Endothelial cell of umbilical vein (primary cell): Measurements from ENCODE around the gene AQP12A. TPM values are rescaled to one million over a fixed set of nuclear protein-coding genes. Genes with fewer than 3 reads are reported as not detected.

Source experiments
- BruUV-seq: library from RNA; stranded (reverse); fragments of 400-500 nt; replicated peaks from 2 replicates; lab custom pipeline; 2021; lab: Mats Ljungman, UMichigan
- CTCF ChIA-PET: fragments of 300-600, 350-600 bp; sonication (Branson Sonifier 250); formaldehyde crosslinking; loops from one replicate; lab custom pipeline; 2021; ENCODE audit warnings: antibody characterized with exemption, inconsistent platforms; lab: Charles Lee
- POLR2A ChIA-PET: fragments of 300-600, 350-600 bp; sonication (Branson Sonifier 250); formaldehyde crosslinking; loops from one replicate; lab custom pipeline; 2021; ENCODE audit warnings: antibody characterized with exemption, inconsistent platforms; lab: Charles Lee
- DNase-seq: peaks from one replicate; pipeline ENCODE4 v3.0.0-alpha.2; 2011; ENCODE audit warnings: low read depth, low spot score
- FAIRE-seq: peaks from 2 replicates; lab custom pipeline; 2011; peaks lifted over from hg19 to GRCh38; lab: Jason Lieb, UNC
- H2AFZ ChIP-seq: 2 replicates; pipeline ENCODE4 v1.6.0; 2012; ENCODE audit warnings: low read depth, low read length, control low read depth, inconsistent platforms
- H3K27ac ChIP-seq: 2 replicates; pipeline ENCODE4 v1.5.1; 2011; ENCODE audit warnings: low read depth, mild to moderate bottlenecking, control low read depth, low read length, moderate library complexity; ENCODE audit not compliant: insufficient read depth
- H3K27me3 ChIP-seq, 2 experiments: 2 replicates each; pipeline versions ENCODE4 v1.6.0 to v1.6.1; 2011; ENCODE audit warnings: low read length in 2 of 2, mixed read lengths in 1 of 2; ENCODE audit not compliant: control insufficient read depth in 2 of 2, insufficient read depth in 2 of 2
- H3K36me3 ChIP-seq, 2 experiments: 2 replicates in 1 of 2; 3 replicates in 1 of 2; pipeline ENCODE4 v1.5.1; 2011; ENCODE audit warnings: low read length in 2 of 2, mild to moderate bottlenecking in 1 of 2, moderate library complexity in 1 of 2; ENCODE audit not compliant: control insufficient read depth in 2 of 2, insufficient read depth in 2 of 2; ENCODE audit errors: extremely low read depth in 1 of 2
- H3K4me1 ChIP-seq: 3 replicates; pipeline ENCODE4 v1.5.1; 2011; ENCODE audit warnings: mild to moderate bottlenecking, low read length; ENCODE audit not compliant: control insufficient read depth, insufficient read depth; ENCODE audit errors: extremely low read depth
- H3K4me2 ChIP-seq: 2 replicates; pipeline ENCODE4 v1.6.1; 2011; ENCODE audit warnings: low read length, control low read depth, mixed read lengths; ENCODE audit not compliant: insufficient read depth
- H3K4me3 ChIP-seq, 3 experiments: fragments of 200-600 bp in 1 of 3; sonication (generic), shearing (Covaris generic) in 1 of 3; replicated peaks in 1 of 3; 2 replicates each; pipeline ENCODE4 v1.5.1; 2011 to 2016; ENCODE audit warnings: control low read depth in 3 of 3, low read length in 3 of 3, mild to moderate bottlenecking in 2 of 3, inconsistent platforms in 1 of 3, low read depth in 1 of 3, moderate library complexity in 1 of 3; ENCODE audit not compliant: insufficient read depth in 1 of 3
- H3K79me2 ChIP-seq: 2 replicates; pipeline ENCODE4 v1.6.0; 2012; ENCODE audit warnings: low read length, inconsistent platforms; ENCODE audit not compliant: control insufficient read depth, insufficient read depth
- H3K9ac ChIP-seq: replicated peaks from 2 replicates; pipeline ENCODE3; 2011; ENCODE audit warnings: low read length, control low read depth; ENCODE audit not compliant: insufficient read depth; ENCODE audit errors: extremely low read depth
- H3K9me1 ChIP-seq: replicated peaks from 3 replicates; pipeline ENCODE4 v1.6.0; 2011; ENCODE audit warnings: mild to moderate bottlenecking, low read length; ENCODE audit not compliant: control insufficient read depth, insufficient read depth; ENCODE audit errors: extremely low read depth
- H3K9me3 ChIP-seq: replicated peaks from 2 replicates; pipeline ENCODE4 v1.5.1; 2012; ENCODE audit warnings: low read length, inconsistent platforms; ENCODE audit not compliant: control insufficient read depth, insufficient read depth
- H4K20me1 ChIP-seq: replicated peaks from 2 replicates; pipeline ENCODE3; 2011; ENCODE audit warnings: mild to moderate bottlenecking, low read length; ENCODE audit not compliant: control insufficient read depth, insufficient read depth; ENCODE audit errors: extremely low read depth
- CTCF ChIP-seq, 2 donors: IDR thresholded peaks; 1 replicate in 1 of 2; 2 replicates in 1 of 2; pipeline ENCODE4 v1.5.1; 2011; ENCODE audit warnings: low read length in 2 of 2, mild to moderate bottlenecking in 2 of 2, moderate library complexity in 2 of 2, control low read depth in 1 of 2, inconsistent platforms in 1 of 2, low read depth in 1 of 2; ENCODE audit not compliant: insufficient read depth in 1 of 2; ENCODE audit errors: extremely low read depth in 1 of 2
- EZH2 ChIP-seq: IDR thresholded peaks from 2 replicates; pipeline ENCODE4 v1.6.1; 2012; ENCODE audit warnings: borderline replicate concordance, low read depth, mild to moderate bottlenecking, moderate library complexity, low read length, inconsistent platforms; ENCODE audit not compliant: severe bottlenecking
- FOS ChIP-seq: IDR thresholded peaks from 2 replicates; pipeline ENCODE4 v1.6.1; 2011; ENCODE audit warnings: mild to moderate bottlenecking, low read length, moderate library complexity, borderline replicate concordance; ENCODE audit not compliant: insufficient read depth
- GATA2 ChIP-seq: IDR thresholded peaks from 2 replicates; pipeline ENCODE4 v1.7.0; 2011; ENCODE audit warnings: low read depth, mild to moderate bottlenecking, moderate library complexity, mixed read lengths, low read length; ENCODE audit not compliant: insufficient read length, insufficient read depth
- JUN ChIP-seq: IDR thresholded peaks from 2 replicates; pipeline ENCODE4 v1.6.1; 2011; ENCODE audit warnings: borderline replicate concordance, low read depth; ENCODE audit not compliant: insufficient read length, insufficient read depth
- MAX ChIP-seq: IDR thresholded peaks from 2 replicates; pipeline ENCODE4 v1.6.1; 2011; ENCODE audit not compliant: insufficient read depth, insufficient read length
- MYC ChIP-seq: IDR thresholded peaks from one replicate; pipeline ENCODE4 v1.6.1; 2011; ENCODE audit warnings: mild to moderate bottlenecking, low read depth, low read length
- POLR2A ChIP-seq: IDR thresholded peaks from 2 replicates; pipeline ENCODE4 v1.6.1; 2012; ENCODE audit warnings: low read depth, mild to moderate bottlenecking, control low read depth, low read length
- POLR2AphosphoS5 ChIP-seq: IDR thresholded peaks from 2 replicates; pipeline ENCODE4 v1.6.1; 2012; ENCODE audit warnings: low read depth, mild to moderate bottlenecking, control low read depth, low read length, moderate library complexity; ENCODE audit not compliant: insufficient read depth
- dilution Hi-C: fragments of 300-500 bp; cut with MboI; formaldehyde crosslinking; loops from one replicate; pipeline ENCODE4 v1.15.0; 2019; ENCODE audit warnings: low sequenced_read_pairs; ENCODE audit not compliant: extremely low pct_ligation_motif_present
- intact Hi-C: fragments of 100-400 bp; cut with micrococcal nuclease; formaldehyde crosslinking; loops from one replicate; pipeline ENCODE4 v1.10.0; 2022
- polyA plus RNA-seq, 4 experiments: library from polyadenylated mRNA; depleted of rRNA in 3 of 4; stranded (reverse) in 3 of 4; unstranded in 1 of 4; fragments of >200 nt; gene quantifications; 2 replicates each; pipeline versions ENCODE4 v1.2.1 to v1.2.3, GENCODE V29; 2011 to 2012; ENCODE audit warnings: missing spikeins in 1 of 4
- total RNA-seq: library from RNA; stranded (reverse); gene quantifications from 2 replicates; pipeline ENCODE4 v1.2.3, GENCODE V29; 2021

AQP12A gene
- total and polyA plus RNA-seq, 2 donors (not counting 3 experiments of a cell fraction or from before 2014, with no cell fraction given) = not detected

- H3K9me3 ChIP-seq = no peaks in the 10 kb centered on the region
- H3K9me1 ChIP-seq = no peaks in the 10 kb centered on the region
- H3K79me2 ChIP-seq = no peaks in the 10 kb centered on the region
- CTCF ChIA-PET = no interaction called here
- H3K36me3 ChIP-seq = no peaks in the 10 kb centered on the region
- H2AFZ ChIP-seq = no peak overlapping the region
- BruUV-seq = no TSS peak
- H3K9ac ChIP-seq = no peak overlapping the region
- FAIRE-seq (no peak), DNase-seq (no peak)
- no peak overlapping the region for H3K4me3 ChIP-seq
- POLR2A ChIA-PET = no interaction called here
- H3K27me3 ChIP-seq = peaks cover 0 to 2% of the 10 kb centered on the region in 2 experiments
- H3K27ac ChIP-seq = no peak overlapping the region
- H3K4me1 ChIP-seq = no peaks in the 10 kb centered on the region
- dilution Hi-C loops (no loop called here), intact Hi-C loops (no loop called here)
- no peak for TF ChIP-seq FOS
- TF ChIP-seq POLR2AphosphoS5 = no peak
- no peak for TF ChIP-seq EZH2
- TF ChIP-seq POLR2A = no peak
- TF ChIP-seq MAX = no peak
- no peak for TF ChIP-seq JUN
- TF ChIP-seq MYC = no peak
- TF ChIP-seq CTCF (IDR thresholded peaks at IDR 0.05; ENCODE audit: extremely low read depth in 1 of 2, insufficient read depth in 1 of 2, low read depth in 1 of 2, low read length in 2 of 2) = no peak
- TF ChIP-seq GATA2 = no peak
- no peak overlapping the region for H3K4me2 ChIP-seq
- H4K20me1 ChIP-seq = no peaks in the 10 kb centered on the region
Observed at GRCh38 chr2:240645346-240645745, 46.3 kb upstream of the AQP12A start.
